GM19035 (cell line): ENCODE results near the gene TRIL.
A peak's percentile ranks its signal among the peaks of the same experiment; 100 is the strongest.

Source experiments
- ATAC-seq: cut with Tn5 transposase; IDR thresholded peaks from one replicate; pipeline ENCODE4 v1.9.1; 2021; ENCODE audit not compliant: unreplicated experiment

Gene TRIL

GRCh38 chr7:28941633-28942032, 16.5 kb downstream of the TRIL start:
- ATAC-seq, result no peak

GRCh38 chr7:28940741-28941384, 17.3 kb downstream of the TRIL start:
- ATAC-seq, result no peak

DNA sequence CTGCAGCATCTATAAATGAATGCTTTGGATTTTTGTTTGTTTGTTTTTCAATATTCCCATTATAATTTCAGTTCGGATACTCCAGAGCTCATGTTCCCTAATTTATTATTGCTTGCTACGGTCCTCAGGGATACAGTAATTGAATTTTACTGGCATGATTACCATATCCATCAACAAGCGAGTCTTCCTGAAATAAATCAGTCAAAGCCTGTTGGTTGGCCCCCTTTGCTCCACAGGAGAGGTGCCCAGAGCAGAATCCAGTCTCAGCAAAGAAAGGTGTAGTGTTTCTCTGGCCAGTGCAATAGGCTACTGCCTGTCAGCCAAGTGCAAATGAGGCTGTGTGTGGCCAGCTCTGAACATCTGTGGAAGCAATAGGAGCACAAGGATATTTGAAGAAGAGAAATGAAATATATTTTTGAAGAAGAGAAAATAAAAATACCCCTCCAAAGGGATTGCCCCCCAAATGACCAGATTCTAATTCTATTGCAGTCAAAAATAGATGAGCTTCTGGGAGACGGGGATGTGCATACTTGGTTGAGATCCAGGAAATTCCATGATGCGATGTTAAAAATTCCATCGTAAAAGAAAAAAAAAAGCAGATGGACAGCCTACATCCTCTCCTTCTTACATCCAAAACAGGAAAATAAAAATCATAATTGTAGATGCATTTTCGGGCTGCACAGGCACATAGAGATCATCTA, 18.1 kb downstream of the TRIL start:
- ATAC-seq, result no peak

DNA sequence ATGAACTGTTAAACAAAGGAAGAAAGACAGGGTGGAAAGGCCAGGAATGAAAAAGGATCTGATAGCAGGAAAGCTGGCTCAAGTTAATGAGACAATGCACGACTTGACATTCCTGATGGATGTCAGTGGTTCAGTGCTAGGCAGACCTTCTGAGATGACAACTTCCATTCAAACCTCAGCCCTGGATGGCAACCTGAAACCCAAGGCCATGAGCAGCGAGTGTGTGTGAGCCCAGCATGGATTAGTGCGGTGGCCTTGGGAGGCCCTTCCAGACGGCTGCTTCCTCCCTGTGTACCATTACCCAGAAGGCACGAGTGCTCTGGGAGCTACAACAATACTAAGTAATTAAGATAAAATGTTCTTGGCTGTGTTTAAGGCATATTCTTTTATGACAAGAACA, 18.8 kb downstream of the TRIL start:
- ATAC-seq, result no peak

DNA sequence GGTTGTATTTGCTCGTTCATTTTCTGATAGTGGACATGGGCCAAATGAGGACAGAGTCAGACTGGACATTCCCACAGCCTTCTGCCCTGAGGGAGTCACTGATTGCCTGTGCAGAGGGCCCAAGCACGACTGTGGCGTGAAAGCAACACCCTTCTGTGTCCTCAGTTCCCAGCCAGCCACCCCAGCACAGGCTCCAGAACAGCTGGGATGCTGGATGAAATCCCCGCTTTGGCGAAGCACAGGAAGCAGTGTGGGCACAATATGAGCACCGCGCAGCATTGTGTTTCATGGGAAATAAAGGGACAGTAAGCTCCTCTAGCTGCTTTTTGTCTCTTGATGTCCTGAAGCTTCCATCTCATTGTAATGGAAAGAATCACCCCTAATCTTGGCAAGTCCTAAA, 20.5 kb downstream of the TRIL start:
- no peak for ATAC-seq

DNA sequence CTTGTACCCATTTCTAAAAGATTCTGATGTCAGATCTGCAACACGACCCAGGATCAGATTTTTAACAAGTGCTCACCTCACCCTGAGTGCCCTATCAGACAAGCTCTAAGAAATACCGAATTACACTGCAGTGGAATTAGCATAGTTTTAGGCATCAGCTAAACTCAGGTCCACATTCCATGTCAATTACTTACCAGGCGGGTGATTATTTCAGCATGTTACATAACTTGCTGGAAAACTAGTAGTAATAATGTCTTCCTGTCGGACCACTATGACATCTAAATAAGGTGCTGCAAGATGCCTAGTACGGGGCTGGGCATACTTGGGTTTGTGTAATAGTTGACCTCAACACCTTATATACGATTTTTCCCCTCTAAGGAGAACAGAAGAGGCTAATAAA, 21.0 kb downstream of the TRIL start:
- no peak for ATAC-seq

- no peak for ATAC-seq
These were observed 24.2 kb downstream of the TRIL start for GRCh38 chr7:28933846-28934320.

DNA sequence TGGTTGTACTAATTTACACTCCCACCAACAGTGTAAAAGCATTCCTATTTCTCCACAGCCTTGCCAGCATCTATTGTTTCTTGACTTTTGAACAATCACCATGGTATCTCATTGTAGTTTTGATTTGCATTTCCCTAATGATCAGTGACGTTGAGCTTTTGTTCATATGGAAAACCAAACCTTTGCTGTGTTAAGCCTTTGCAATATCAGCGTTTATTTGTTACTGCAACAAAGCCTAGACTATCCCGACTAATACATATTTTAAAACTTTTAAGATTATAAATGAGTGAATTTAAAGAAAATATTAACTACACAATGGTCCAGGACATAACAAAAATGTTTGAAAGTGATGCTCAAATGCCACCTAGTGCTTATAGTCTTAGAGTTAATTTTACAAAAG, 26.6 kb downstream of the TRIL start:
- no peak for ATAC-seq

DNA sequence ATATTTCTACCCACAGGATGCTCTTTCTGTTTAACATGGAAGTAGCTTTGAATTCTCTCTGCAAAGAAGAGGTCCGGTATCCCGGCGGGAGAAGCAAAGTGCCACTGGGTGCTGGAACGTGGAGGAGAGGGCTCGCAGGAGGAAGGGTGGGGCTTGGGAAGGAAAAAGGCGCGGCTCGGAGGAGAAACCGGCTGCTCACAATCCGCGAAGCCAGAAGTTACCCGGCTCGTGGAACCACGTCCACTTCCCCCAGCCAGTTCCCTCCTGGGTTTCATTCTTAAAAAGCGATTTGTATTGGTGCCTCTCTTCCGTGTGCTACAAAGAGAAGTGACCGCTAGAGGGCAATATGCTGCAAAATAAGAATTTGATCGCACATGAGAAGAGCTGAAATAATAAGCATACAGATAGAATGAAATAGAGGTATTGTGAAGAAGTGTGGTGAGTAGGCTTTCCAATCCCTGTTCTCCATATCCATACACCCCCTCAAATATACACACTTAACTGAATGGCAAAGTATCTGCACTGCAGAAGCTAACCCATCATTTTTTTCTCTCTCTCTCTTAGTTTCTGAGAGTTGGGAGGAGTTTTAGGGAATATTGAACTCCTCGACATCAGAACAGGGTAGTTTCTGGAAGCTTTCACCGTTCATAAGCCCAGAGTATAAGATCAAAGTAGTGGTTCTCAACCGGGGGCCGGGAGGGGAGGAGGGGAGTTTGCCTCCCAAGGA, 31.1 kb downstream of the TRIL start:
- ATAC-seq, result peak; percentile 86

DNA sequence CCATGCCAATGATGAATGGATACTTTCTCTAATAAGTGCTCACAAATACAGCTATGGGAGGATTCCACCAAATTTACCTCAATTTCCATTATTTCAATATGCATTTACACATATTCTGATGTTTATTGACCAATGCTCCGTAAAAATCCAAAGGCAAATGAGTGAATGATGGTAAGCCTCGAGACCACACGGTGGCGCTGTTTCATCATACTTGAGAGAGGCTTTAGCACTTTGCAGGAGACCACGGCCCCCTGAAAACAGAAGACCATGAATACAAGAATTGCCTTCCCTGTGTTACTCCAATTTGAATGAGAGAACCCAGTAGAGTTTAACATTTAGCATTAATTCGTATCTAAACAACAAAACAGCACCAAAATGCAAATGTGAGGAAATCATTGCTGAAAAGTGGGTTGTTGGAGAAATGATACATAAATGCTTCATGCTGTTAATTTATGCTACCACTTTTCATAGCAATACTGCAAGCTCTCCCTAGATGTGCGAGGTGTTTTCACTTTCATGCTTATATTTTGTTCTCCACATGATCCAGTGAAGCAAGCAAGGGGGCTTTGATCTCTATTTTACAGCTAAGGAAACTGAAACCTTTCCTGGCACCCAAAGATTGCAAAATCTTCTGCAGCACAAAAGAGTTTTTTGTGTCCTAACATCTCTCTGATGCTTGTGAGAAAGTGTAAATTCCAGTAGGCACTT, 35.4 kb downstream of the TRIL start:
- peak; percentile 43 for ATAC-seq

GRCh38 chr7:28921822-28922221, 36.3 kb downstream of the TRIL start:
- ATAC-seq, result peak; percentile 82

- no peak for ATAC-seq
These were observed 37.7 kb downstream of the TRIL start for GRCh38 chr7:28920424-28920823.

DNA sequence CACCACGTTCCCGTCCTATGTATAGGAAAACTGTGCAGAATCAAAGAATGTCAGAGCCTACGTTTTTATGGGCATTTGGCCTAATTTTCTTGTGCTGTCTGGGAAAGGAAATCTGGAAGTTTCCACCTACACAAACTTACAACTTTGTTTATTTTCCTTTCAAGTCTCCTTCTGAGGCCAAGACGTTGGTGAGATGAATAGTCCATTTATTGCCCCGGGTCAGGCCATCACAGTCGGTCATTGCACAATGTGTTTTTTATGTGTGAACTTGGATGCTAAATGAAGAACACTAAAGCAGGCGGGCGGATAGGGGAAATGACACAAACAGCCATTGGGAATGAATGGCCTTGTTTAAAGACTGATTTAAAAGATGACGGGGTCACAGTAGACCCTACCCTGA, 38.6 kb downstream of the TRIL start:
- ATAC-seq, result no peak

GRCh38 chr7:28908775-28909174, 49.4 kb downstream of the TRIL start:
- ATAC-seq, result no peak

- no peak for ATAC-seq
These were observed 52.7 kb downstream of the TRIL start for GRCh38 chr7:28905464-28905863.

DNA sequence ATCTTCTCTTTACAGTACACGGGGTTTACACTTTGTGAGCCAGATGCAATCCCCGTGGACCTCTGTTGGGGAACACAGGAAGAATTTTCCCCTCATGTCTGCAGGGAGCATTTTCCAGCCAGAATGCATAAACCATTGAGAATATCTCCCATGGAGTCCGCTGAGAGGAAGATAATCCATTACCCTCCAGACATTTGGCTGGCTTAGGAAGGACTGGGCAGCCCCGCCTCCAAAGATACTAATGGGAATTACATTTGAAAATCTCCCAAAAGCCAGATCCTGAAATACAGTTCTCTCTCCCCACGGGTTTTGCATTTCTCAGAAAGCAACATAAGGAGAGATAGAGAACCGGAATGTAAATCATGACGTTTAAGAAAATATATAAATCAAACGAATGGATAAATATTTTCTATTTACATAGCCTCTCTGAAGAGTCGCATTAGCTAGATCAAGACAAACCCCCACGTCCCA, 53.5 kb downstream of the TRIL start:
- no peak for ATAC-seq

GRCh38 chr7:28903730-28904577, 54.2 kb downstream of the TRIL start:
- no peak for ATAC-seq
